ENCODE results near the gene SYT12.
"Not testable (repeated sequence)": the region's sequence is repeated elsewhere in the genome, so short reads cannot be mapped to it uniquely, and the experiment has no call there.

Gene SYT12, protein sequence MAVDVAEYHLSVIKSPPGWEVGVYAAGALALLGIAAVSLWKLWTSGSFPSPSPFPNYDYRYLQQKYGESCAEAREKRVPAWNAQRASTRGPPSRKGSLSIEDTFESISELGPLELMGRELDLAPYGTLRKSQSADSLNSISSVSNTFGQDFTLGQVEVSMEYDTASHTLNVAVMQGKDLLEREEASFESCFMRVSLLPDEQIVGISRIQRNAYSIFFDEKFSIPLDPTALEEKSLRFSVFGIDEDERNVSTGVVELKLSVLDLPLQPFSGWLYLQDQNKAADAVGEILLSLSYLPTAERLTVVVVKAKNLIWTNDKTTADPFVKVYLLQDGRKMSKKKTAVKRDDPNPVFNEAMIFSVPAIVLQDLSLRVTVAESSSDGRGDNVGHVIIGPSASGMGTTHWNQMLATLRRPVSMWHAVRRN

GRCh38 chr11:67022961-67023956, at the start of gene SYT12:
Gene SYT12 (plus strand): TSS chr11:67023134. CDS start chr11:67030145, 7,011 bp downstream.
- DNase-seq = no peak

DNA sequence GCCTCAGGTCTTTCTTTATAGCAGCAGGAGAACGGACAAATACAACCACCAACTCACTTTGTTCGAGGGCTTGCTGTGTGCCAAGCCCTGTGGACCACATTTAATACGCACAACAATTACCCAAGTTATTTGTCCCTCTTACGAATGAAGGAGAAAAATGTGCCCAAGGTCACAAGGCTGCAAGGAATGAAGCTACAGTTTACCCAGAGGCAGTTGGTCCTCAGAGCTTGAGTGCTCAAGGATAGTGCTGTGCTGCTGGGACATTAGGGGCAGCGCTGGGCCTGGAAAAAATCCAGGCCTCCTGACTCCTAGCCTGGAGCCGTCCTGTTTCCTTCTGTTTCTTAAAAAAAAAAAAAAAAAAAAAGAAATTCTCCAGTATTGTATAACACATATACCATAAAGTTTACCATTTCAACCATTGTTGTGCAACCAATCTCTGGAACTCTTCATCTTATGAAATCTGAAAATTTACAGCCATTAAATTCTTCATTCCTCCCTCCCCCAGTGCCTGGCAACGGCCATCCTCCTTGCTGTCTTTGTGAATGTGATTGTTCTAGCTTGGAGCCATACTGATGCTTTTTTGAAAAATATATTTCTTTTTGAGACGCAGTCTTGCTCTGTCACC, 48.9 kb upstream of the SYT12 start:
- no peak for DNase-seq

DNA sequence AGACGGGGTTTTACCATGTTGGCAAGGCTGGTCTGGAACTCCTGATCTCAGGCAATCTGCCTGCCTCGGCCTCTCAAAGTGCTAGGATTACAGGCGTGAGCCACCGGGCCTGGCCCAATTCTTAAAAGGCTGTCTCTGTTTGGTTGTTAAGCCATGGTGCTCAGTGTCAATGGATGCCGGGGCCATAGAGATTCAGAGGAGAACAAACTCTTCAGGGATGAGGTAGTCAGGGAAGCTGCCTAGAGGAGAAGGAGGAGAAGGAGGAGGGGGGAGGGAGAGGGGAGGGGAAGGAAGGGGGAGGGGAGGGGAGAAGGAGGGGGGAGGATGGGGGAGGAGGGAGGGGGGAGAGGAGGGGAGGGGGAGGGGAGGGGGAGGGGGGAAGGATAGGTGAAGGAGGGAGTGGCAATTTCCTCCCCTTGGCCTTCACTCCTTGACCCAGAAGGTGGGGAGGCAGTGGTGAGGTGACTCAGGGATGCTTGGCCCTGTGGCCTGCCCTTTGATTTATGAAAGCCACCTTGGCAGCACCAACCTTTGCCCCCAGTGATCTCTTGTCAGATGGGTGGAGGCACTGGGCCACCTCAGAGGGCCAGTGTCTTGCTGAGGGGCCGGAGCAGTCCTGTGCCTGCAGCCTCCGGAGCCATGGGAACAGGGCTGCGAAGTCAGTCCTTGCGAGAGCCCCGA, 48.1 kb upstream of the SYT12 start, which contains the start of gene C11orf86:
Gene C11orf86, plus strand, starts transcription at position 581 of the 681 bp plus-strand sequence. Its CDS starts 59 bp downstream, at position 640.
- no peak for DNase-seq

DNA sequence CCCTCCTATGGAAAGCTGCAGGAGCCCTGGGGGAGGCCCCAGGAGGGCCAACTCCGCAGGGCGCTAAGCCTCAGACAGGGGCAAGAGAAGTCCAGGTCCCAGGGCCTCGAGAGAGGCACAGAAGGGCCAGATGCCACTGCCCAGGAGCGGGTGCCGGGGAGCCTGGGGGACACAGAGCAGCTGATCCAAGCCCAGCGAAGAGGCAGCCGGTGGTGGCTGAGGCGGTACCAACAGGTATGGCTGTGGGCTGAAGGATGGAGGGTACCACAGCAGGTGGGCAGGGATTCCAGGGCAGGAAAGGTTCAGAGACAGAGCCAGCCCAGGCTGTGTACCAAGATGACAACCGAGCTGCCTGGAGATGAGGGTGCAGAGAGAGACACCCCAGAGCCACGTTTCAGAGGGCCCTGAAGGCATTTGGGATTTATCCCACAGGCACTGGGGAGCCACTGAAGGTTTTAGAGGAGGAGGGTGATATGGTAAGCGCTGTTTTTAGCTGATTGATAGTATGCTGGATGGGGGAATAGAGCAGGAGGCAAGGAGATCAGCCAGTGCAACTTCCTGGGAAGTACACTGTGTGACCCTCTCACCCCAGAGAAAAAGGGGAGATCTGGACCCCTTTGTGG, 47.4 kb upstream of the SYT12 start:
- DNase-seq = no peak

GRCh38 chr11:66976028-66976467, 46.9 kb upstream of the SYT12 start:
- DNase-seq = no peak

DNA sequence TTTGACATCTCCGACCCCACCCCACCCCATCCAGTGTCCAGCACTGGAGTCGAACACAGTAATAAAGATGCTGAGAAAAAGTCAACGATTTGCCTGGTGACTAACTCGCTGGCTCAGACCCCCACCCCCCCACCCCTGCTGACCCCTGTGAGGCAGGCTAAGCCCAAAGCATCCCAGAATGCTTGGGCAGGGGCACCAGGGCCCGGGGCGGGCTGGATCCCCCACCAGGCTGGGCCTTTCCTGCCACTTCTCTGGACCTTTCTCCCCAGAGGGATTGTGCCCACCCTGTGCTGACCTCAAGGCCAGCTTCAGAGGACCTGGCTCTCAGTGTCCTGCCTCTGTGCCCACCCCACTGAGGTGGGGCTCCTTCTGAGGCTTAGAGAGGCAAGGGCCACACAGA, 46.0 kb upstream of the SYT12 start:
- no peak for DNase-seq

- no peak for DNase-seq
These were observed 44.7 kb upstream of the SYT12 start for GRCh38 chr11:66978229-66978628.

DNA sequence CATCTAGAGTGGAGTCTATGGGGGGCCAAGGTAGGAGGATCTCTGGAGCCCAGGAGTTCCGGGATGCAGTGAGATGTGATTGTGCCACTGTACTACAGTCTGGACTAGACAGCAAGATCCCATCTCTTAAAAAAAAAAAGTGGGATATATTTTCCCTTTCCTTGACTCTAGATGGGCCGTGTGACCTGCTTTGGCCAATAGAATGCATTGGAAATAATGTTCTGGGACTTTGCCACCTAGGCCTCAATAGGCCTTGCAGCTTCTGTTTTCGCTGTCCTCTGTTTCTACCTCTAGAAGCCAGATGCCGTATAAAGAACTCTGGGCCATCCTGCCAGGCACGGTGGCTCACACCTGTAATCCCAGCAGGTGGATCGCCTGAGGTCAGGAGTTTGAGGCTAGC, 44.2 kb upstream of the SYT12 start:
- DNase-seq = no peak

- no peak for DNase-seq
These were observed 43.5 kb upstream of the SYT12 start for GRCh38 chr11:66979336-66979980.

GRCh38 chr11:66981976-66982578, 40.9 kb upstream of the SYT12 start:
- peak; percentile 82 for DNase-seq

DNA sequence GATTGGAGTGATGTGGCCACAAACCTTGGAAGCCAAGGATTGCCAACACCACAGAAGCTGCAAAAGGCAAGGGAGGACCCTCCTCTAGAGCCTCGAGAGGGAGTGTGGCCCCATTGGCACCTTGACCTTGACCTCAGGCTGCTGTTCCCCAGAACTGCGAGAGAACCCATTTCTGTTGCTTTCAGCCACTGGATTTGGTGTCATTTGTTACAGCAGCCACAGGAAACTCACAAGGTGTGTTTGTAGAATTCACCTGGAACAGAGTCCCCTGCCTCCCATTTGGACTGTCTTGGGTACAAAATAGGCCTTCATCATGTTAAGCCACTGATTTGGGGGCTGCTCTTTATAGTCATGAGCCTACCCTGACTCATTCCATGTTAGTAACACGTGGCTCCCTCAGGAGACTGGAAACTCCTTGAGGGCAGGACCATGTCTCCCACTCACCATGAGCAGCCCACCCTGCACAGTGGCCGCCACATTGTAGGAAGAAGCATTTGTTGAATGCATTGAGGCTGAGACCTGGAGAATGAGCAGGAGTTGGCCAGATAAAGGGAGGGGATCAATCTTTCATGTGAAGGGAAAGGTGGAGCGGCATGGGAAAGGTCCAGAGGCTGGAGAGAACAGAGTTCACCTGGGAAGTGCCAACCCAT, 39.5 kb upstream of the SYT12 start:
- DNase-seq = no peak

DNA sequence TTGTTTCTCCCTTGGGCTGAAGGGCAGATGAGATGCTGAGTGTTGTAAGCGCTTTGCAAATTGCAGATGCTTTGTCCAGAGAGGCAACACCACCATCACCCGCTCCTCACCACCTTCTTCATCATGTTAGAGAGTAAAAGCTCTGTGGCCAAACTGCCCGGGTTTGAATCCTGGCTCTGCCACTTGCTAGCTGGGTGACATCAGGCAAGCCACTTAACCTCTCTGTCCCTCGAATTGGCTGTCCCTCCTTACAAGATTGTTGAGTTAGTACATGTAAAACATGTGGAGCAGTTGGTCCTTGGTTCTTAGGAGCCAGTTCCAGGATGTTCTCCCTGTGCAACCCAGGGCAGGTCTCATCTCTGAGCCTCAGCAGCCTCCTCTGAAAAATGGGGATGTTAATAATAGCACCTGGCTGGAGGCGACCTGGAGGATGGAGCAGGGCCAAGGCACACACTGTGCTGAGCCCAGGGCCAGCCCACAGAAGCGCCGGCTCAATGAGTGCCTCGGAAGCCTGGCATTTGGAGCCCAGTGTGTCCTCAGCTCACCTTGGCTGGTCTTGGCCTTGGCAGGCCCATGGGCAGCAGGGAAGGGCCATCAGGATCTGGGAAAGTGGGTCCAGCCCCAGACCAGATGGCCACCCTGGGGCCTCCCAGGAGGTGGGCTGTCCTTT, 37.3 kb upstream of the SYT12 start:
- DNase-seq = no peak

- DNase-seq = no peak
These were observed 36.8 kb upstream of the SYT12 start for GRCh38 chr11:66986178-66986545.

GRCh38 chr11:66987158-66987620, 35.7 kb upstream of the SYT12 start:
- DNase-seq = no peak

GRCh38 chr11:66987924-66988637, 34.9 kb upstream of the SYT12 start:
- no peak for DNase-seq

DNA sequence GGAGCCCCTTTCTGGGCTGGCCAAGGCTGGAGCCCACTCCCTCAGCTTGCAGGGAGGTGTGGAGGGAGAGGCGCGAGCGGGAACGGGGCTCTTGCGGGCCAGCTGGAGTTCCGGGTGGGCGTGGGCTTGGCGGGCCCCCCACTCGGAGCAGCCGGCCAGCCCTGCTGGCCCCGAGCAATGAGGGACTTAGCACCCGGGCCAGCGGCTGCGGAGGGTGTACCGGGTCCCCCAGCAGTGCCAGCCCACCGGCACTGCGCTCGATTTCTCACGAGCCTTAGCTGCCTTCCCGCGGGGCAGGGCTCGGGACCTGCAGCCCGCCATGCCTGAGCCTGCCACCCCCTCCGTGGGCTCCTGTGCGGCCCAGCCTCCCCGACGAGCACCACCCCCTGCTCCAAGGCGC, 34.2 kb upstream of the SYT12 start:
- DNase-seq = not testable (repeated sequence)

- DNase-seq = not testable (repeated sequence)
These were observed 33.6 kb upstream of the SYT12 start for GRCh38 chr11:66989360-66989759.

GRCh38 chr11:66992041-66992440, 30.9 kb upstream of the SYT12 start:
- DNase-seq = no peak

Data from NCI-H748 treated with DMSO at 0.1 percent for 48 hours (cell line).